Neural progenitor cell (in vitro differentiated cells): ENCODE measurements around the gene PTGR3. TPM values are rescaled to one million over a fixed set of nuclear protein-coding genes. Genes with fewer than 3 reads are reported as not detected.

Source experiments
- DNase-seq: peaks from one replicate; pipeline ENCODE4 v3.0.0-alpha.2; 2016; ENCODE audit warnings: low spot score
- H2AFZ ChIP-seq: fragments of 200-600 bp; sonication (generic); replicated peaks from 2 replicates; pipeline ENCODE4 v1.6.1; 2016; ENCODE audit warnings: antibody characterized with exemption
- H3F3A ChIP-seq: fragments of 200-600 bp; sonication (generic); 2 replicates; pipeline ENCODE4 v1.6.1; 2016; ENCODE audit warnings: antibody characterized with exemption, low read depth
- H3K27ac ChIP-seq: fragments of 200-600 bp; sonication (generic); 2 replicates; pipeline ENCODE4 v1.5.1; 2016; ENCODE audit warnings: mild to moderate bottlenecking
- H3K27me3 ChIP-seq: fragments of 200-600 bp; sonication (generic); 2 replicates; pipeline ENCODE4 v1.6.1; 2016; ENCODE audit warnings: mild to moderate bottlenecking, moderate library complexity
- H3K36me3 ChIP-seq: fragments of 200-600 bp; sonication (generic); 2 replicates; pipeline ENCODE4 v1.5.1; 2016
- H3K4me1 ChIP-seq: fragments of 200-600 bp; sonication (generic); 2 replicates; pipeline ENCODE4 v1.6.1; 2016; ENCODE audit warnings: mixed run types
- H3K4me2 ChIP-seq: fragments of 200-600 bp; sonication (generic); 2 replicates; pipeline ENCODE4 v1.6.1; 2016
- H3K4me3 ChIP-seq: fragments of 200-600 bp; sonication (generic); 2 replicates; pipeline ENCODE4 v1.5.1; 2016
- H3K79me2 ChIP-seq: fragments of 200-600 bp; sonication (generic); 2 replicates; pipeline ENCODE4 v1.6.1; 2016; ENCODE audit warnings: low read depth
- H3K9ac ChIP-seq: fragments of 200-600 bp; sonication (generic); 2 replicates; pipeline ENCODE4 v1.6.1; 2016
- H3K9me3 ChIP-seq: fragments of 200-600 bp; sonication (generic); 2 replicates; pipeline ENCODE4 v1.5.1; 2016; ENCODE audit warnings: low read depth
- H4K20me1 ChIP-seq: fragments of 200-600 bp; sonication (generic); 2 replicates; pipeline ENCODE4 v1.6.1; 2016; ENCODE audit warnings: low read depth
- H3K27ac Mint-ChIP-seq: 3 replicates; pipeline ENCODE4 v1.8.0; 2021; ENCODE audit warnings: mixed read lengths
- H3K27me3 Mint-ChIP-seq: 2 replicates; pipeline ENCODE4 v1.8.0; 2022; ENCODE audit warnings: low read depth, mild to moderate bottlenecking, inconsistent platforms, moderate library complexity, mixed read lengths; ENCODE audit not compliant: insufficient read depth
- H3K36me3 Mint-ChIP-seq: 3 replicates; pipeline ENCODE4 v1.8.0; 2021; ENCODE audit warnings: mixed read lengths
- H3K4me1 Mint-ChIP-seq: 3 replicates; pipeline ENCODE4 v1.8.0; 2021; ENCODE audit warnings: mixed read lengths
- H3K4me3 Mint-ChIP-seq: 3 replicates; pipeline ENCODE4 v1.8.0; 2021; ENCODE audit warnings: mild to moderate bottlenecking, moderate library complexity, mixed read lengths
- H3K9me3 Mint-ChIP-seq: 3 replicates; pipeline ENCODE4 v1.8.0; 2020; ENCODE audit warnings: mixed read lengths
- EZH2 ChIP-seq: fragments of 200-600 bp; sonication (generic); IDR thresholded peaks from 2 replicates; pipeline ENCODE4 v1.6.1; 2017; ENCODE audit warnings: antibody characterized with exemption, mild to moderate bottlenecking, moderate library complexity
- EZH2phosphoT487 ChIP-seq: fragments of 200-600 bp; sonication (generic); IDR thresholded peaks from 2 replicates; pipeline ENCODE4 v1.6.1; 2017; ENCODE audit warnings: antibody characterized with exemption
- total RNA-seq: library from RNA; depleted of rRNA; stranded (reverse); fragments of >200 nt; gene quantifications from 2 replicates; pipeline ENCODE4 v1.2.3, GENCODE V29; 2015; ENCODE audit warnings: low replicate concordance
- TF ChIP-seq, protein P1 (sequence below): fragments of 200-600 bp; sonication (generic); IDR thresholded peaks from 2 replicates; pipeline ENCODE4 v1.5.1; 2017; ENCODE audit warnings: antibody characterized with exemption, mild to moderate bottlenecking

Gene PTGR3
- total RNA-seq, 1 donor from 2014 or later: 13.0 TPM

DNA sequence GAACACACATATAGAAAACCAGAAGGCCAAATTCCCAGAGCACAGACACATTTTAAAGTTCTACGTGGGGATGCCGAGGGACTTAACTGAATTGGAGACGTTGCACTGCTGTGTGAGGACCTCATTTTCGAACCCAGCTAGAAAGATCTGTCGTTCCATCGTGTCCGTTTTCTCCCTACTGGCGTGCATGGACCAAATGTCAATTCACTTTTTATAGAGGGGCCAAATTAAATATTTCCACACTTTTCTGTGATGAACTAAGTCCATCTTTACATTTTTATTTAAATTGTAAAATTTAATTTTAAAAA is 966 bp upstream of the PTGR3 start:
- Histone ChIP-seq H4K20me1 (peaks cover 42% of the 10 kb centered on the region), H3K36me3 (no peaks in the 10 kb centered on the region), H3F3A (peaks cover 28% of the 10 kb centered on the region), H2AFZ (peak overlapping the region; percentile 90), H3K4me2 (peak overlapping the region; percentile 100), H3K9ac (no peak overlapping the region), H3K27me3 (peaks cover 90% of the 10 kb centered on the region), H3K79me2 (no peaks in the 10 kb centered on the region), H3K4me3 (peak overlapping the region; percentile 87), H3K27ac (no peak overlapping the region), H3K9me3 (no peaks in the 10 kb centered on the region), H3K4me1 (peaks cover 32% of the 10 kb centered on the region)
- peak; percentile 48 for DNase-seq
- Mint-ChIP-seq H3K27me3 (peaks cover 40% of the 10 kb centered on the region), H3K9me3 (no peaks in the 10 kb centered on the region), H3K36me3 (no peaks in the 10 kb centered on the region), H3K27ac (peak overlapping the region; percentile 94), H3K4me3 (peak overlapping the region; percentile 95), H3K4me1 (peaks cover 46% of the 10 kb centered on the region)
- TF ChIP-seq EZH2phosphoT487: no peak
- TF ChIP-seq, protein P1, sequence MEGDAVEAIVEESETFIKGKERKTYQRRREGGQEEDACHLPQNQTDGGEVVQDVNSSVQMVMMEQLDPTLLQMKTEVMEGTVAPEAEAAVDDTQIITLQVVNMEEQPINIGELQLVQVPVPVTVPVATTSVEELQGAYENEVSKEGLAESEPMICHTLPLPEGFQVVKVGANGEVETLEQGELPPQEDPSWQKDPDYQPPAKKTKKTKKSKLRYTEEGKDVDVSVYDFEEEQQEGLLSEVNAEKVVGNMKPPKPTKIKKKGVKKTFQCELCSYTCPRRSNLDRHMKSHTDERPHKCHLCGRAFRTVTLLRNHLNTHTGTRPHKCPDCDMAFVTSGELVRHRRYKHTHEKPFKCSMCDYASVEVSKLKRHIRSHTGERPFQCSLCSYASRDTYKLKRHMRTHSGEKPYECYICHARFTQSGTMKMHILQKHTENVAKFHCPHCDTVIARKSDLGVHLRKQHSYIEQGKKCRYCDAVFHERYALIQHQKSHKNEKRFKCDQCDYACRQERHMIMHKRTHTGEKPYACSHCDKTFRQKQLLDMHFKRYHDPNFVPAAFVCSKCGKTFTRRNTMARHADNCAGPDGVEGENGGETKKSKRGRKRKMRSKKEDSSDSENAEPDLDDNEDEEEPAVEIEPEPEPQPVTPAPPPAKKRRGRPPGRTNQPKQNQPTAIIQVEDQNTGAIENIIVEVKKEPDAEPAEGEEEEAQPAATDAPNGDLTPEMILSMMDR: no peak
- no peak for TF ChIP-seq EZH2

- peaks cover 90% of the 10 kb centered on the region for H3K27me3 ChIP-seq
- Mint-ChIP-seq H3K27ac (no peak overlapping the region), H3K9me3 (no peaks in the 10 kb centered on the region), H3K27me3 (peaks cover 42% of the 10 kb centered on the region), H3K4me1 (peaks cover 46% of the 10 kb centered on the region), H3K4me3 (peak overlapping the region; percentile 95), H3K36me3 (no peaks in the 10 kb centered on the region)
- no peak for TF ChIP-seq EZH2phosphoT487
- no peak for TF ChIP-seq EZH2
- TF ChIP-seq, protein P1: no peak
- no peaks in the 10 kb centered on the region for H3K9me3 ChIP-seq
- no peak overlapping the region for H3K9ac ChIP-seq
- H4K20me1 ChIP-seq: peaks cover 53% of the 10 kb centered on the region
- H3K79me2 ChIP-seq: no peaks in the 10 kb centered on the region
- no peak for DNase-seq
- H3K4me1 ChIP-seq: peaks cover 36% of the 10 kb centered on the region
- H3F3A ChIP-seq: peaks cover 28% of the 10 kb centered on the region
- peak overlapping the region; percentile 61 for H2AFZ ChIP-seq
- peak overlapping the region; percentile 87 for H3K4me3 ChIP-seq
- H3K36me3 ChIP-seq: no peaks in the 10 kb centered on the region
- H3K4me2 ChIP-seq: peak overlapping the region; percentile 100
- H3K27ac ChIP-seq: no peak overlapping the region
These were observed 157 bp downstream of the PTGR3 start for GRCh38 chr18:75208836-75209128.

- no peaks in the 10 kb centered on the region for H3K79me2 ChIP-seq
- Mint-ChIP-seq H3K27ac (peak overlapping the region; percentile 63), H3K4me1 (peaks cover 46% of the 10 kb centered on the region)
These were observed 644 bp downstream of the PTGR3 start for GRCh38 chr18:75208155-75208835.

More at GRCh38 chr18:75208155-75208835, 644 bp downstream of the PTGR3 start:
- peaks cover 90% of the 10 kb centered on the region for H3K27me3 ChIP-seq
- H4K20me1 ChIP-seq: peaks cover 58% of the 10 kb centered on the region
- peak overlapping the region; percentile 61 for H2AFZ ChIP-seq
- peaks cover 36% of the 10 kb centered on the region for H3K4me1 ChIP-seq
- H3K27ac ChIP-seq: no peak overlapping the region
- TF ChIP-seq, protein P1: peak; percentile 16
- TF ChIP-seq EZH2phosphoT487: peak; percentile 70
- peak; percentile 21 for TF ChIP-seq EZH2
- peak; percentile 65 for DNase-seq
- Mint-ChIP-seq H3K4me3 (peak overlapping the region; percentile 95), H3K36me3 (no peaks in the 10 kb centered on the region), H3K27me3 (peaks cover 47% of the 10 kb centered on the region), H3K9me3 (no peaks in the 10 kb centered on the region)
- no peaks in the 10 kb centered on the region for H3K9me3 ChIP-seq
- H3K36me3 ChIP-seq: no peaks in the 10 kb centered on the region
- no peak overlapping the region for H3K9ac ChIP-seq
- peak overlapping the region; percentile 100 for H3K4me2 ChIP-seq
- H3K4me3 ChIP-seq: peak overlapping the region; percentile 87
- H3F3A ChIP-seq: peaks cover 28% of the 10 kb centered on the region
